CD14-positive monocyte (primary cell): ENCODE measurements around the gene ZSWIM2. TPM values are rescaled to one million over a fixed set of nuclear protein-coding genes. Genes with fewer than 3 reads are reported as not detected.
"Not testable (repeated sequence)": the region's sequence is repeated elsewhere in the genome, so short reads cannot be mapped to it uniquely, and the experiment has no call there.

Source experiments
- DNase-seq, 3 donors: peaks; one replicate each; pipeline ENCODE4 v3.0.0-alpha.2; 2011 to 2022
- H2AFZ ChIP-seq: 2 replicates; pipeline ENCODE4 v1.6.0; 2012; ENCODE audit warnings: mild to moderate bottlenecking, low read depth, low read length, inconsistent platforms; ENCODE audit not compliant: insufficient read depth, poor library complexity, severe bottlenecking
- H3K27ac ChIP-seq, 2 donors: 1 replicate in 1 of 2; 2 replicates in 1 of 2; pipeline ENCODE4 v1.5.1; 2012 to 2013; ENCODE audit warnings: low read length in 2 of 2, control low read depth in 1 of 2, inconsistent platforms in 1 of 2, low read depth in 1 of 2, mild to moderate bottlenecking in 1 of 2
- H3K27me3 ChIP-seq, 2 donors: one replicate each; pipeline versions ENCODE4 v1.6.0 to v1.6.1; 2011 to 2013; ENCODE audit warnings: low read length in 2 of 2; ENCODE audit not compliant: control insufficient read depth in 2 of 2, insufficient read depth in 2 of 2
- H3K36me3 ChIP-seq, 2 donors: replicated peaks in 1 of 2; 1 replicate in 1 of 2; 2 replicates in 1 of 2; pipeline versions ENCODE4 v1.5.1 to v1.6.1; 2012 to 2013; ENCODE audit warnings: low read length in 2 of 2, control low read depth in 1 of 2, inconsistent platforms in 1 of 2, mild to moderate bottlenecking in 1 of 2; ENCODE audit not compliant: insufficient read depth in 2 of 2, control insufficient read depth in 1 of 2
- H3K4me1 ChIP-seq, 2 donors: 1 replicate in 1 of 2; 2 replicates in 1 of 2; pipeline versions ENCODE4 v1.5.1 to v1.6.1; 2012 to 2013; ENCODE audit warnings: low read length in 2 of 2, control low read depth in 1 of 2, inconsistent platforms in 1 of 2, mild to moderate bottlenecking in 1 of 2, moderate library complexity in 1 of 2; ENCODE audit not compliant: insufficient read depth in 2 of 2, control insufficient read depth in 1 of 2
- H3K4me2 ChIP-seq: replicated peaks from 2 replicates; pipeline ENCODE3; 2012; ENCODE audit warnings: low read length, moderate library complexity, mild to moderate bottlenecking; ENCODE audit not compliant: poor library complexity, severe bottlenecking; ENCODE audit errors: extremely low read depth
- H3K4me3 ChIP-seq, 3 experiments: fragments of 200-600 bp in 1 of 3; sonication (generic) in 1 of 3; replicated peaks in 1 of 3; 1 replicate in 2 of 3; 2 replicates in 1 of 3; pipeline ENCODE4 v1.5.1; 2011 to 2013; ENCODE audit warnings: low read length in 3 of 3, mild to moderate bottlenecking in 3 of 3, control low read depth in 2 of 3, low read depth in 2 of 3, inconsistent platforms in 1 of 3, moderate library complexity in 1 of 3
- H3K79me2 ChIP-seq: 2 replicates; pipeline ENCODE4 v1.6.0; 2012; ENCODE audit warnings: mild to moderate bottlenecking, control low read depth, inconsistent platforms, low read length, moderate library complexity; ENCODE audit not compliant: insufficient read depth
- H3K9ac ChIP-seq: 2 replicates; pipeline ENCODE4 v1.6.0; 2017; ENCODE audit warnings: low read length, mild to moderate bottlenecking; ENCODE audit not compliant: insufficient read depth, poor library complexity, severe bottlenecking
- H3K9me3 ChIP-seq, 2 donors: replicated peaks in 1 of 2; 1 replicate in 1 of 2; 2 replicates in 1 of 2; pipeline versions ENCODE4 v1.5.1 to v1.6.1; 2012 to 2013; ENCODE audit warnings: low read length in 2 of 2, control low read depth in 1 of 2; ENCODE audit not compliant: control insufficient read depth in 1 of 2, insufficient read depth in 1 of 2
- H4K20me1 ChIP-seq: 2 replicates; pipeline ENCODE4 v1.6.0; 2012; ENCODE audit warnings: mild to moderate bottlenecking, low read length, control low read depth, moderate library complexity; ENCODE audit not compliant: insufficient read depth
- H3K27ac Mint-ChIP-seq, 7 donors: one replicate each; pipeline ENCODE4 v1.8.0; 2020; ENCODE audit warnings: mild to moderate bottlenecking in 7 of 7, mixed read lengths in 7 of 7, moderate library complexity in 6 of 7, inconsistent platforms in 2 of 7
- H3K27me3 Mint-ChIP-seq, 3 donors: one replicate each; pipeline ENCODE4 v1.8.0; 2021 to 2022; ENCODE audit warnings: low read depth in 3 of 3, mild to moderate bottlenecking in 3 of 3, mixed read lengths in 3 of 3, moderate library complexity in 3 of 3, inconsistent platforms in 1 of 3
- H3K36me3 Mint-ChIP-seq, 2 donors: one replicate each; pipeline ENCODE4 v1.8.0; 2020; ENCODE audit warnings: mixed read lengths in 2 of 2, inconsistent platforms in 1 of 2, mild to moderate bottlenecking in 1 of 2
- H3K4me1 Mint-ChIP-seq: one replicate; pipeline ENCODE4 v1.8.0; 2020; ENCODE audit warnings: mild to moderate bottlenecking, mixed read lengths
- H3K4me3 Mint-ChIP-seq, 2 donors: one replicate each; pipeline ENCODE4 v1.8.0; 2020; ENCODE audit warnings: mild to moderate bottlenecking in 2 of 2, mixed read lengths in 2 of 2, moderate library complexity in 1 of 2
- H3K9me3 Mint-ChIP-seq, 7 donors: one replicate each; pipeline ENCODE4 v1.8.0; 2020 to 2022; ENCODE audit warnings: mixed read lengths in 7 of 7, mild to moderate bottlenecking in 6 of 7, moderate library complexity in 6 of 7, inconsistent platforms in 2 of 7
- WGBS: methylation state at CpG from one replicate; pipeline ENCODE4 v1.1.5; 2013; ENCODE audit warnings: missing lambda C conversion rate; ENCODE audit not compliant: insufficient coverage; 5-methylcytosine and 5-hydroxymethylcytosine counted together
- intact Hi-C, 2 donors: fragments of 100-400 bp; cut with micrococcal nuclease; formaldehyde crosslinking; loops; one replicate each; pipeline versions ENCODE4 v1.15.0 to v1.15.1; 2023
- polyA plus RNA-seq, 3 donors: library from polyadenylated mRNA; depleted of rRNA in 1 of 3; unstranded in 2 of 3; stranded (reverse) in 1 of 3; fragments of 300-500 nt in 2 of 3; fragments of >200 nt in 1 of 3; fragmentation: Illumina TruSeq in 2 of 3; gene quantifications; 1 replicate in 2 of 3; 2 replicates in 1 of 3; pipeline ENCODE4 v1.2.3, GENCODE V29; 2012 to 2021
- TF ChIP-seq, protein P1 (sequence below): fragments of 200-600 bp; IDR thresholded peaks from one replicate; pipeline ENCODE4 v1.8.0; 2022; ENCODE audit warnings: antibody characterized with exemption, mild to moderate bottlenecking

Gene ZSWIM2
- polyA plus RNA-seq, 3 donors: 0.28 to 0.47 TPM; not detected in 1

- WGBS: no CpG with 5 or more reads among the region's 1 CpG
- peaks cover 9 to 28% (median 16%) of the 10 kb centered on the region in 7 donors for H3K9me3 Mint-ChIP-seq
- Histone ChIP-seq H3K36me3 (no peaks in the 10 kb centered on the region), H3K9me3 (peaks cover 16 to 17% of the 10 kb centered on the region in 2 donors), H3K79me2 (no peaks in the 10 kb centered on the region), H3K4me1 (no peaks in the 10 kb centered on the region), H3K4me3 (no peak overlapping the region), H3K27me3 (no peaks in the 10 kb centered on the region), H3K27ac (no peak overlapping the region), H2AFZ (no peak overlapping the region), H3K9ac (no peak overlapping the region), H4K20me1 (no peaks in the 10 kb centered on the region), H3K4me2 (no peak overlapping the region)
- TF ChIP-seq, protein P1, sequence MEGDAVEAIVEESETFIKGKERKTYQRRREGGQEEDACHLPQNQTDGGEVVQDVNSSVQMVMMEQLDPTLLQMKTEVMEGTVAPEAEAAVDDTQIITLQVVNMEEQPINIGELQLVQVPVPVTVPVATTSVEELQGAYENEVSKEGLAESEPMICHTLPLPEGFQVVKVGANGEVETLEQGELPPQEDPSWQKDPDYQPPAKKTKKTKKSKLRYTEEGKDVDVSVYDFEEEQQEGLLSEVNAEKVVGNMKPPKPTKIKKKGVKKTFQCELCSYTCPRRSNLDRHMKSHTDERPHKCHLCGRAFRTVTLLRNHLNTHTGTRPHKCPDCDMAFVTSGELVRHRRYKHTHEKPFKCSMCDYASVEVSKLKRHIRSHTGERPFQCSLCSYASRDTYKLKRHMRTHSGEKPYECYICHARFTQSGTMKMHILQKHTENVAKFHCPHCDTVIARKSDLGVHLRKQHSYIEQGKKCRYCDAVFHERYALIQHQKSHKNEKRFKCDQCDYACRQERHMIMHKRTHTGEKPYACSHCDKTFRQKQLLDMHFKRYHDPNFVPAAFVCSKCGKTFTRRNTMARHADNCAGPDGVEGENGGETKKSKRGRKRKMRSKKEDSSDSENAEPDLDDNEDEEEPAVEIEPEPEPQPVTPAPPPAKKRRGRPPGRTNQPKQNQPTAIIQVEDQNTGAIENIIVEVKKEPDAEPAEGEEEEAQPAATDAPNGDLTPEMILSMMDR: no peak
- intact Hi-C loops: no loop called here
- H3K27me3 Mint-ChIP-seq: peaks cover 0 to 2% (median 0%) of the 10 kb centered on the region in 3 donors
- H3K27ac Mint-ChIP-seq: no peak overlapping the region
- H3K4me3 Mint-ChIP-seq: no peak overlapping the region
- no peaks in the 10 kb centered on the region for H3K36me3 Mint-ChIP-seq
- no peaks in the 10 kb centered on the region for H3K4me1 Mint-ChIP-seq
- no peak for DNase-seq
These were observed 42.4 kb downstream of the ZSWIM2 start for GRCh38 chr2:186806591-186806990.

- H3K9me3 Mint-ChIP-seq: peaks cover 2 to 10% (median 5%) of the 10 kb centered on the region in 7 donors
- H3K27me3 ChIP-seq, DNase-seq, intact Hi-C loops, H3K4me2 ChIP-seq, H3K4me3 Mint-ChIP-seq, H3K79me2 ChIP-seq, H3K9ac ChIP-seq, H3K27ac ChIP-seq, H3K36me3 ChIP-seq, H3K9me3 ChIP-seq, H2AFZ ChIP-seq, H3K4me1 Mint-ChIP-seq, H3K4me3 ChIP-seq, H3K36me3 Mint-ChIP-seq, H3K27me3 Mint-ChIP-seq, H4K20me1 ChIP-seq, H3K27ac Mint-ChIP-seq, H3K4me1 ChIP-seq: not testable (repeated sequence)
- no CpG with 5 or more reads among the region's 1 CpG for WGBS
These were observed 50.4 kb downstream of the ZSWIM2 start for GRCh38 chr2:186798604-186799003.
